Transverse colon (tissue), 3 donors: ENCODE measurements around the gene ABHD8.

Source experiments
- POLR2A ChIP-seq: fragments of 450-650 bp; IDR thresholded peaks from one replicate; pipeline ENCODE4 v1.6.1; 2016; ENCODE audit warnings: antibody characterized with exemption, mild to moderate bottlenecking, moderate library complexity
- TF ChIP-seq, protein P1 (sequence below), 5 experiments: fragments of 200-600 bp in 3 of 5; fragments of 450-650 bp in 2 of 5; sonication (generic) in 3 of 5; IDR thresholded peaks; 1 replicate in 2 of 5; 2 replicates in 3 of 5; pipeline ENCODE4 v1.5.1; 2016 to 2017; ENCODE audit warnings: antibody characterized with exemption in 5 of 5, inconsistent platforms in 3 of 5, mild to moderate bottlenecking in 2 of 5, moderate library complexity in 1 of 5

DNA sequence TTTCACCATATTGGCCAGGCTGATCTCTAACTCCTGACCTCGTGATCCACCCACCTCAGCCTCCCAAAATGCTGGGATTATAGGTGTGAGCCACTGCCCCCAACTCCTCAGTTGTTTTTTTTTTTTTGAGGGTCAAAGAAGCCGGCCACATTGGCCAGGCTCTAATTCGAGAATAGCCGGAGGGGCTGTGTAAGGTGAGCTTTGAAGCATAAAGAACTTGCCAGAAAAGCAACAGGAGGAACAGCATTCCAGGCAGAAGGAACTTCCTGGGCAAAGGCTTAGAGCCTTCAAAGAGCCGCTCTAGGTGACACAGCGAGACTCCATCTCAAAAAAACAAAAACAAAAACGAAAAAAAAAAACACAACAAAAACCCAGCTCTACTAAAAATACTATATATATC, 37.2 kb downstream of the ABHD8 start:
- TF ChIP-seq POLR2A: no peak
- TF ChIP-seq, protein P1, sequence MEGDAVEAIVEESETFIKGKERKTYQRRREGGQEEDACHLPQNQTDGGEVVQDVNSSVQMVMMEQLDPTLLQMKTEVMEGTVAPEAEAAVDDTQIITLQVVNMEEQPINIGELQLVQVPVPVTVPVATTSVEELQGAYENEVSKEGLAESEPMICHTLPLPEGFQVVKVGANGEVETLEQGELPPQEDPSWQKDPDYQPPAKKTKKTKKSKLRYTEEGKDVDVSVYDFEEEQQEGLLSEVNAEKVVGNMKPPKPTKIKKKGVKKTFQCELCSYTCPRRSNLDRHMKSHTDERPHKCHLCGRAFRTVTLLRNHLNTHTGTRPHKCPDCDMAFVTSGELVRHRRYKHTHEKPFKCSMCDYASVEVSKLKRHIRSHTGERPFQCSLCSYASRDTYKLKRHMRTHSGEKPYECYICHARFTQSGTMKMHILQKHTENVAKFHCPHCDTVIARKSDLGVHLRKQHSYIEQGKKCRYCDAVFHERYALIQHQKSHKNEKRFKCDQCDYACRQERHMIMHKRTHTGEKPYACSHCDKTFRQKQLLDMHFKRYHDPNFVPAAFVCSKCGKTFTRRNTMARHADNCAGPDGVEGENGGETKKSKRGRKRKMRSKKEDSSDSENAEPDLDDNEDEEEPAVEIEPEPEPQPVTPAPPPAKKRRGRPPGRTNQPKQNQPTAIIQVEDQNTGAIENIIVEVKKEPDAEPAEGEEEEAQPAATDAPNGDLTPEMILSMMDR (IDR thresholded peaks at IDR 0.05): no peak
